Duodenal mucosa (tissue), 2 donors: Measurements from ENCODE around the gene TRMT10B.

Experiments used
- H3K27ac ChIP-seq: one replicate; pipeline ENCODE4 v1.7.0; 2013; ENCODE audit warnings: low read depth, low read length
- H3K27me3 ChIP-seq, 2 donors: one replicate each; pipeline ENCODE4 v1.7.0; 2013; ENCODE audit warnings: low read length in 2 of 2, control low read depth in 1 of 2; ENCODE audit not compliant: insufficient read depth in 2 of 2, control insufficient read depth in 1 of 2
- H3K36me3 ChIP-seq, 2 donors: one replicate each; pipeline ENCODE4 v1.7.0; 2013; ENCODE audit warnings: low read length in 2 of 2, control low read depth in 1 of 2; ENCODE audit not compliant: insufficient read depth in 2 of 2, control insufficient read depth in 1 of 2
- H3K4me1 ChIP-seq, 2 donors: one replicate each; pipeline ENCODE4 v1.7.0; 2013; ENCODE audit warnings: low read length in 2 of 2, control low read depth in 1 of 2; ENCODE audit not compliant: insufficient read depth in 2 of 2, control insufficient read depth in 1 of 2
- H3K4me3 ChIP-seq, 2 donors: one replicate each; pipeline ENCODE4 v1.7.0; 2013; ENCODE audit warnings: low read length in 2 of 2, low read depth in 1 of 2
- H3K9ac ChIP-seq, 2 donors: one replicate each; pipeline ENCODE4 v1.7.0; 2013; ENCODE audit warnings: low read length in 2 of 2, low read depth in 1 of 2
- H3K9me3 ChIP-seq, 2 donors: one replicate each; pipeline ENCODE4 v1.7.0; 2013; ENCODE audit warnings: low read length in 2 of 2, control low read depth in 1 of 2; ENCODE audit not compliant: control insufficient read depth in 1 of 2

Gene TRMT10B, protein sequence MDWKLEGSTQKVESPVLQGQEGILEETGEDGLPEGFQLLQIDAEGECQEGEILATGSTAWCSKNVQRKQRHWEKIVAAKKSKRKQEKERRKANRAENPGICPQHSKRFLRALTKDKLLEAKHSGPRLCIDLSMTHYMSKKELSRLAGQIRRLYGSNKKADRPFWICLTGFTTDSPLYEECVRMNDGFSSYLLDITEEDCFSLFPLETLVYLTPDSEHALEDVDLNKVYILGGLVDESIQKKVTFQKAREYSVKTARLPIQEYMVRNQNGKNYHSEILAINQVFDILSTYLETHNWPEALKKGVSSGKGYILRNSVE

DNA sequence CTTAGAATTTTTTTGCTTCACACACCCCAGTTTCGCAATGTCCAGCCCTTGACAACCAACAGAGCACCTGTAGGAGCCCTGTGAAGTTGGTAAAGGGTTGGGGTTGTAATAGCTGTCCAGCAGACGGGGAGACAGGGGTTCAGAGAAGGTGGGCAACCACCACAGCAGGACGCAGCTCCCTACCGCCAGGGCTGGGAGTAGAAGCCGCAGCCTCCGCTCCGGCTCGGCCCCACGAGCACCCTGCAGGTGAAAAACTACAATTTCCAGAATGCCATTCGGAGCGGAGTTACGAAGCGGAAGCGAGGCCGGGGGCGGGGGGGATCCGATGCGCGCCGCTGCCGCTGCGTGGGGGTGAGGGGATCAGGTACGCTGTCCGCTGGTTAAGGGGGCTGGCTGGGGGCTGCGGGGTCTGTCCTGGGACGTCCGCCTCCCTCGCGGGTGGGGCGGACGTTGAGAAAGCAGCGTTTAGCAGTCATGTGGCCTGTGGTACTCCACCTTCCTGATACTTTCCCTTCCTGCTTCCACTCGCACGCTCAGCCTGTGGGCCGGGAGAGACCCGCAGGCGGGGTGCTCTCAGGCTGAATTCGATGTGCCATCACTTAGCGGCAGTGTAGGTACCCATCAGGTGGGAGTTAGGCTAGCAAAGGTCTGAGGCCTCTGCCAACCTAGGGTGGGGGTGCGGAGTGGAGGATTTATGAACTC is at the start of gene TRMT10B:
Gene TRMT10B (plus strand): TSS at position 317 of the 702 bp plus-strand sequence. CDS start 8,127 bp downstream, outside the sequence.
- peak within 1 kb of the TSS; percentile 81 to 96 for H3K9ac ChIP-seq

DNA sequence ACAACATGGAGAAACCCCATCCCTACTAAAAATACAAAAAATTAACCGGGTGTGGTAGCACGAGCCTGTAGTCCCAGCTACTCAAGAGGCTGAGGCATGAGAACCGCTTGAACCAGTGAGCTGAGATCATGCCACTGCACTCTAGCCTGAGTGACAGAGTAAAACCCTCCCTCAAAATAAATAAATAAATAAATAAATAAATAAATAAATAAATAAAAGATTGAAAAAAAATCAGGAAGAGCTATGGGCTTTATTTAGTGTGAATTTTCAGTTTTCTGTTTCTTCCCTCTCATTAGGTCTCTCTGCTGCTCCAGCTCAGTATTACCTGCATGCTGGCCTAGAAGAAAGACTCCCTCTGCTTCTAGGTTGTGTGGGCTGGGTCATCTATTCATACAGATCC is 47.8 kb upstream of the TRMT10B start:
- Histone ChIP-seq H3K36me3 (no peaks in the 10 kb centered on the region), H3K4me3 (no peak overlapping the region), H3K9me3 (no peaks in the 10 kb centered on the region), H3K27ac (no peak overlapping the region), H3K27me3 (no peaks in the 10 kb centered on the region), H3K9ac (no peak overlapping the region), H3K4me1 (no peaks in the 10 kb centered on the region)

More for the DNA sequence above, at the start of gene TRMT10B:
- Histone ChIP-seq H3K27ac (peak within 1 kb of the TSS; percentile 58), H3K36me3 (no peaks in the 10 kb centered on the region), H3K9me3 (no peaks in the 10 kb centered on the region), H3K27me3 (no peaks in the 10 kb centered on the region), H3K4me3 (peak within 1 kb of the TSS; percentile 99), H3K4me1 (peaks cover 8 to 19% of the 10 kb centered on the region in 2 donors)

DNA sequence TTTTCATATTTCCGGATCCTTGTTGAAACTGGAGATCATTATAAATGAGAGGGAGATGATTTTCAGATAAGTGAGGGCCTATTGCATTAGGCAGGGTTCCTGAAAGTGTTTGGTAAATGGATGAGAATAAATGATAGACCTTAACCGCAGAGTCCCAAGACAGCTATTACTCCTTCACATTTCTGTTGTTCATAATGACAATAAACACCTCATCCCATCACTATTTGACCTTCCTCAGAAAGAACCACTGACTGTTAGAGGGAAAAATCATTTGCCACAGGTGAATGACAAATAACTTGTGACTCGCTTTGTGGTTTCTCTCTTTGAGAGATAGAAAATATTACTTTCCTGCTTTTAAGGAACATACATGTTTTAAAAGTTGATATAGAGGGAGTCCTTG is 47.3 kb upstream of the TRMT10B start:
- Histone ChIP-seq H3K9me3 (no peaks in the 10 kb centered on the region), H3K4me1 (no peaks in the 10 kb centered on the region), H3K9ac (no peak overlapping the region), H3K36me3 (no peaks in the 10 kb centered on the region), H3K27ac (no peak overlapping the region), H3K4me3 (no peak overlapping the region), H3K27me3 (no peaks in the 10 kb centered on the region)

DNA sequence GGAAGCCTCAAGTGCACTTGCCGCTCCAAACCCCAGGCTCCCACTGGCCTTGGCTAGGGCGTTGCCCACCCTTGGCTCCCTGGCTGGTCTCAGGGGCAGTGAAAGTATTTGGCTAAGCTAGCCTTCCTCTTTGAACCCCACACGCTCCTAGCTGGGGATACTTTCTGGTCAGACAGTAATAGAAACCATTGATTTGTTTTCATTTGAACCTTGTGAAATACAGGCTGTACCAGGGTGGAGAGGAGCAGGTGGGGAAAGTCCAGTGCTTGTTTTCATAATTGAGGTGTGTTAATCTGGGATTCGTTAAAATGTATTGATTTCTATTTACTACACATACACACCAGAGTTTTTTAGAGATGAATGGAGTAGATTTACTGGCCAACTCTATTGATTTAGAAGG is 45.9 kb upstream of the TRMT10B start:
- Histone ChIP-seq H3K27ac (no peak overlapping the region), H3K9me3 (no peaks in the 10 kb centered on the region), H3K4me3 (no peak overlapping the region), H3K9ac (no peak overlapping the region), H3K27me3 (no peaks in the 10 kb centered on the region), H3K4me1 (no peaks in the 10 kb centered on the region), H3K36me3 (no peaks in the 10 kb centered on the region)

DNA sequence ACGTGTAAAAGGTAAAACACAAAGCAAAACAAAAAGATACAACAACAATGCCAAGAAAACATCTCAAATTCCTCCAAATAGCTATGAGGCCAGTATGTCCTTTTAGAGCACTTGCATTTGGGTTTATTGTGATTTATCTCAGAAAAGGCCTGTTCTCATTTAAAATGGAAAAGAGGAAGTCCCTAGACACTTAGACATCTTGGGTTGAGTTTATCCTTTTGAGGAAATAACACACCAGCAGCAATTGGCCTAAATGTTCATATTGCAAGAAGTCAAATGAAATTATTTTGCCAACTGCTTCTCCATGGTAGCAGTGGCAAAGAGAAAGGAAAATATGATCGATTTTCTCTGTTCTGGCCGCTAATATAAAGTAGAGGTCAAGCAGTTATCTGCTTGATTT is 43.6 kb upstream of the TRMT10B start:
- Histone ChIP-seq H3K36me3 (no peaks in the 10 kb centered on the region), H3K9ac (no peak overlapping the region), H3K4me1 (no peaks in the 10 kb centered on the region), H3K4me3 (no peak overlapping the region), H3K27me3 (no peaks in the 10 kb centered on the region), H3K9me3 (no peaks in the 10 kb centered on the region), H3K27ac (no peak overlapping the region)

DNA sequence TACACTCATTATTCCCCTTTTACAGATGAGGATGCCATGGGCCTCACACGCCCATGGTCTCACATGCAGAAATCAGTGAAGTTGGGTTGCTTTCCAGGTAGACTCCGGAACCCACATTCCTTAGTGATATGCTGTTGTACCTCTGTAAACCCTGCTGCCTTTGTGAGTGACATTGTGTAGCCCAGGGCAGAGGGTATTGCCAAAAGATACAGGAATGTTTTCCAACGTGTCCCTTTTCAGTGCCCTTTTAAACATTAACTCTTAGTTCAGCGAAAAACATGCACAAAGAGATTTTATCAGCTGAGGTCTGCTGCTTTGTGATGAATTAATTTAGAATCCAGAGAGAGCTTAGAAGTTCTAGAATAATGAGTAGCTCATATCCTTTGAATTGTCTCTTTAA is 38.3 kb upstream of the TRMT10B start:
- Histone ChIP-seq H3K9ac (no peak overlapping the region), H3K27me3 (no peaks in the 10 kb centered on the region), H3K27ac (no peak overlapping the region), H3K36me3 (no peaks in the 10 kb centered on the region), H3K4me3 (no peak overlapping the region), H3K4me1 (no peaks in the 10 kb centered on the region), H3K9me3 (no peaks in the 10 kb centered on the region)

DNA sequence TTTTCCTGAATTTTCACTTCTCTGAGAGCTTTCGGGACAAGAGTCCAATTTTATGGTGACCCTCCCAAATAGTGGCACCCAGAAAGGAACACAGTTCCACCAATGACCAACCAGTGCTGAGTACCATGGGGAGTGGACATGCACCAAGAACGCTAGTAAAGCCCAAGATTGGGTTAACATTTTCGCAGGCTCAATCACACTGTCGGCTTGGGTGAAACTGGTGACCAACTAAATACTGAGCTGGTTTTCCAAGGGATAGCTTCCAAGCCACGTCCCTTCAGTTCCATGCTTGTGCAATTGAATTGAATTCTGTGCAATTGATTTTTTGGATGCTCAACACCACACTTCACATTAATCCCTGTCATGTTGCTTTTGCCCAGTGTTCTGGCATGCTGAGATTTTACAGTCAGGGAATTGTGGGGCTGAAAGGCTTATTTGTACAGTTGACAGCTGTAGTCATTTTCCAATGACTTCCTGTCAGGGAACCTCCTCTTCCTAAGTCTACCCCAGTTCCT is 37.6 kb upstream of the TRMT10B start:
- Histone ChIP-seq H3K4me3 (no peak overlapping the region), H3K36me3 (no peaks in the 10 kb centered on the region), H3K9ac (no peak overlapping the region), H3K27me3 (no peaks in the 10 kb centered on the region), H3K27ac (no peak overlapping the region), H3K9me3 (no peaks in the 10 kb centered on the region), H3K4me1 (no peaks in the 10 kb centered on the region)

DNA sequence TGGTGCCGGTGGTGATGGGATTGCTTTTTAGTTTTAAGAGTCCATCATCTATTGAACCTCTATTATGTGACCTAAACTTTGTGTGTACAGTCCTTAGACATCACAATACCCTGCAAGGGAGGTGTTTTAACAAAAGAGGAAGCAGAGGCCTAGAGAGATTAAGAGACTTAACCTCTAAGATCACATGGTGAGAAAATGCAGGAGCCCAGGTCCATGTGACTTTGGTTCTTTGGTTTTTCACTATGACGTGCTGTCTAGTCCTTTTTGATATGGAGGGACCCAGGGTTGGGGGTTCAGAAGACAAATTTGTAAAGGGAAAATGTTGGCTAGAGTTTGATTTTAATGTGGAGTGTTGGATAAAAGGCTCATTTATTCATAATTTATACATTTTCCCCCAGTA is 34.1 kb upstream of the TRMT10B start:
- no peaks in the 10 kb centered on the region for H3K4me1 ChIP-seq
- no peak overlapping the region for H3K4me3 ChIP-seq
- H3K9me3 ChIP-seq, result no peaks in the 10 kb centered on the region
- no peaks in the 10 kb centered on the region for H3K27me3 ChIP-seq
- H3K27ac ChIP-seq, result no peak overlapping the region
- no peaks in the 10 kb centered on the region for H3K36me3 ChIP-seq
- H3K9ac ChIP-seq, result no peak overlapping the region

DNA sequence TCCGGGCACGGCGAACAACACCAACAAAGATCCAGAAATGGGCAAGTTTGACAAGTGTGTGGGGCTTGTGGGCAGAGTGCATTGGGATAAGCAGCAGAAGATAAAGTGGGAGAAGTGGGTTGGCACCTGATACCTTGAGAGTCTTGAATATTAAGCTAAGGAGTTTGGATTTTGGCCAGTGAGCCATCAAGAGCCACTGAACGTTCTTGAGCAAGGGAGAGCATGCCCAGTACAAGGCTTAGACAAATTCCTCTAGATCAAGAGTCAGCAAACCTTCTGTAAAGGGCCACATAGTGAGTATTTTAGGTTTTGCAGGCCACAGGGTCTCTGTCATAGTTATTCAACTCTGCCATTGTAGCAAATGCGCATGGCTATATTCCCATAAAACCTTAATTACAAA is 26.6 kb upstream of the TRMT10B start:
- no peak overlapping the region for H3K4me3 ChIP-seq
- H3K9me3 ChIP-seq, result no peaks in the 10 kb centered on the region
- H3K36me3 ChIP-seq, result no peaks in the 10 kb centered on the region
- H3K27me3 ChIP-seq, result no peaks in the 10 kb centered on the region
- H3K27ac ChIP-seq, result no peak overlapping the region
- no peaks in the 10 kb centered on the region for H3K4me1 ChIP-seq
- H3K9ac ChIP-seq, result no peak overlapping the region

DNA sequence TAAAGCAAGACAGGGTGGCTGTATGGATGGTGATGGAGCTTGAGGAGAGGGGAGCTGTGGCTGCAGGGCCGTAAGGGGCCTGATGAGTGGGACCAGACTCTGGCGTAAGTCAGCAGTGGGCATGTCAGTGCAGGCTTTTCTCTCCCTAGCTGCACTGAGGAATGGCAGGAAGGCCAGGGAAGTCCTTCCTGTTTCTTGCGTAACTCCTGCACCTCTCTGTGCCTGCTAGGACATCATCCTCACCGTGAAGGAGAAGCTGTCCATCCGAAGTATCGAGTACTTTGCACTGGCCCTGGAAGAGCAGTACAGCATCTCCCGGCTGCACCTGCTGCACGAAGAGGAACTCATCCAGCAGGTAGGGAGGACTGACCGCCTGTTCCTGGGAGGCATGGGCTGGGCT is 24.1 kb upstream of the TRMT10B start:
- H3K9me3 ChIP-seq, result no peaks in the 10 kb centered on the region

More for the DNA sequence above, 24.1 kb upstream of the TRMT10B start:
- no peak overlapping the region for H3K4me3 ChIP-seq
- H3K27me3 ChIP-seq, result no peaks in the 10 kb centered on the region
- no peak overlapping the region for H3K9ac ChIP-seq
- H3K4me1 ChIP-seq, result no peaks in the 10 kb centered on the region
- H3K36me3 ChIP-seq, result no peaks in the 10 kb centered on the region
- no peak overlapping the region for H3K27ac ChIP-seq
